Measurements from ENCODE around the gene TEX101.
"Not testable (repeated sequence)": the region's sequence is repeated elsewhere in the genome, so short reads cannot be mapped to it uniquely, and the experiment has no call there.

- not testable (repeated sequence) for TF ChIP-seq POLR2A, POLR2AphosphoS5 (IDR thresholded peaks at IDR 0.05)
These were observed 30.9 kb upstream of the TEX101 start for GRCh38 chr19:43383759-43384158.
